T-helper 2 cell treated with Interferon-gamma antibody and Interleukin-4, amounts not matched to agents 5 μg/mL and 100 μg/mL, for 36 hours (primary cell): ENCODE data around the gene MRPL45.

ENCODE experiments used
- DNase-seq: peaks from one replicate; pipeline ENCODE4 v3.0.0; 2021; ENCODE audit warnings: low spot score
- H3K27ac Mint-ChIP-seq: one replicate; pipeline ENCODE4 v1.8.0; 2021; ENCODE audit warnings: mild to moderate bottlenecking, mixed read lengths
- H3K27me3 Mint-ChIP-seq: one replicate; pipeline ENCODE4 v1.8.0; 2021; ENCODE audit warnings: low read depth, mixed read lengths
- H3K36me3 Mint-ChIP-seq: one replicate; pipeline ENCODE4 v1.8.0; 2021; ENCODE audit warnings: low read depth, mixed read lengths
- H3K4me1 Mint-ChIP-seq: one replicate; pipeline ENCODE4 v1.8.0; 2021; ENCODE audit warnings: low read depth, mixed read lengths
- H3K4me3 Mint-ChIP-seq: one replicate; pipeline ENCODE4 v1.8.0; 2022; ENCODE audit warnings: mild to moderate bottlenecking, moderate library complexity, mixed read lengths
- H3K9me3 Mint-ChIP-seq: one replicate; pipeline ENCODE4 v1.8.0; 2021; ENCODE audit warnings: mixed read lengths

MRPL45 gene

GRCh38 chr17:38349097-38349730 is 52.2 kb downstream of the MRPL45 start:
- DNase-seq, result peak; percentile 76

GRCh38 chr17:38350035-38350434 is 53.1 kb downstream of the MRPL45 start:
- Mint-ChIP-seq H3K27me3 (peaks cover 2% of the 10 kb centered on the region), H3K36me3 (peaks cover 3% of the 10 kb centered on the region), H3K4me1 (peaks cover 30% of the 10 kb centered on the region), H3K27ac (no peak overlapping the region), H3K4me3 (no peak overlapping the region), H3K9me3 (no peaks in the 10 kb centered on the region)
- DNase-seq, result no peak

More at GRCh38 chr17:38349097-38349730, 52.2 kb downstream of the MRPL45 start:
- Mint-ChIP-seq H3K27me3 (peaks cover 2% of the 10 kb centered on the region), H3K4me3 (no peak overlapping the region), H3K36me3 (peaks cover 3% of the 10 kb centered on the region), H3K27ac (no peak overlapping the region), H3K9me3 (no peaks in the 10 kb centered on the region), H3K4me1 (peaks cover 22% of the 10 kb centered on the region)

DNA sequence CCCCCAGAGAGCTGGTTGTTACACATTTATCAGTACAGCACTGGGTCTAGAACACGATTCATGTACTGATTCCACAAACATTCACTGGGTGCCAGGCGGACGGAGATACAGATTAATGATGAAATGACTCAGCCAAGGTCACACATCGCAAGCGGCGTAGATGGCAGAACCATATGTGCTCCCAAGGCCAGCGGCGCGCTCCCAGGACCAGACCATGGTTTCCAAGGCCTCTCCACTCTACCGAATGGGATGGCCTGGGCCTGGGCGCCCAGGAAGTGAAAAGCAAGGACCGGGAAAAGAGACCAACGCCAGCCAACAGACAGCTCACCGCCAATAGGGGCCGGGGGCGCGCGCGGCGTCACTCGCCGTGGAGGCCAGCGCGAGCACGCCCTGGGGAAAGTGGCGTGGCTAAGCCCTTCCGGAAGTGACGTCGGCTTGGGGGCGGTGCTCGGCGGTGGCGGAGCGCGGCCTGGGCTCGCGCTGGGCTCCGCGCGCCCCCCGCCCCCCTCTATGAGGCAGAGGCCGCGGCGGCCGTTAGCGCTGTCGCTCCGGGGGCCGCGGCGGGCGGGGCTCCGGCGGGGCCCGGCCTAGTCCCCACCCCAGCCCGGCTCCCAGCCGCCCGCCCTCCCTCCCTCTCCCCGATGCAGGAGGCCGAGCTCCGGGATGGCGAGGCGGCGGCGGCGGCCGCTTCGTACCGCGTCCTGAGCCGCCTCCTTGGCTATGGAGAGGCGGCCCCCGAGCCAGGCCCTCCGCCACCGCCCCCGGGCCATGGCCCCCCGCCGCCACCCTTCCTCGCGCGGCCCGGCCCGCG is 54.6 kb downstream of the MRPL45 start, which contains the start of gene SOCS7:
SOCS7 (plus strand) TSS at position 433 of the 811 bp plus-strand sequence; CDS start at position 642, 209 bp downstream.
- DNase-seq, result peak; percentile 90
- no peaks in the 10 kb centered on the region for H3K9me3 Mint-ChIP-seq
- peak within 1 kb of the TSS; percentile 97 for H3K27ac Mint-ChIP-seq
- peaks cover 3% of the 10 kb centered on the region for H3K36me3 Mint-ChIP-seq
- no peaks in the 10 kb centered on the region for H3K27me3 Mint-ChIP-seq
- peaks cover 36% of the 10 kb centered on the region for H3K4me1 Mint-ChIP-seq
- H3K4me3 Mint-ChIP-seq, result peak within 1 kb of the TSS; percentile 91

DNA sequence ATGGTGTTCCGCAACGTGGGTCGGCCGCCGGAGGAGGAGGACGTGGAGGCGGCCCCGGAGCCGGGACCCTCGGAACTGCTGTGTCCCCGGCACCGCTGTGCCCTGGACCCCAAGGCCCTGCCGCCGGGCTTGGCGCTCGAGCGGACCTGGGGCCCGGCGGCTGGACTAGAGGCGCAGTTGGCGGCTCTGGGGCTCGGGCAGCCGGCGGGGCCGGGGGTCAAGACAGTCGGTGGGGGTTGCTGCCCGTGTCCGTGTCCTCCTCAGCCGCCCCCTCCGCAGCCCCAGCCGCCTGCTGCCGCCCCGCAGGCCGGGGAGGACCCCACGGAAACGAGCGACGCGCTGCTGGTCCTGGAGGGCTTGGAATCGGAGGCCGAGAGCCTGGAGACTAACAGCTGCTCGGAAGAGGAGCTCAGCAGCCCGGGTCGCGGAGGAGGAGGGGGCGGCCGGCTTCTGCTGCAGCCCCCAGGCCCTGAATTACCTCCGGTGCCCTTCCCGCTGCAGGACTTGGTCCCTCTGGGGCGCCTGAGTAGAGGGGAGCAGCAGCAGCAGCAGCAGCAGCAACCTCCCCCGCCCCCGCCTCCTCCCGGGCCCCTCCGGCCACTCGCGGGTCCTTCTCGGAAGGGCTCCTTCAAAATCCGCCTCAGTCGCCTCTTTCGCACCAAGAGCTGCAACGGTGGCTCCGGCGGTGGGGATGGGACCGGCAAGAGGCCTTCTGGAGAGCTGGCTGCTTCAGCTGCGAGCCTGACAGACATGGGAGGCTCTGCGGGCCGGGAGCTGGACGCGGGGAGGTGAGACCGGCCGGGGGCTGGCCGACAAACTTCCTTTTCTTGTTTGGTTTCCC is 55.5 kb downstream of the MRPL45 start:
- H3K36me3 Mint-ChIP-seq, result peaks cover 7% of the 10 kb centered on the region

GRCh38 chr17:38353086-38353604 is 56.2 kb downstream of the MRPL45 start:
- DNase-seq, result no peak
- Mint-ChIP-seq H3K36me3 (peaks cover 9% of the 10 kb centered on the region), H3K27me3 (no peaks in the 10 kb centered on the region), H3K9me3 (no peaks in the 10 kb centered on the region), H3K4me1 (peaks cover 44% of the 10 kb centered on the region), H3K4me3 (peak overlapping the region; percentile 73), H3K27ac (peak overlapping the region; percentile 15)

More for the DNA sequence above, 55.5 kb downstream of the MRPL45 start:
- DNase-seq, result peak; percentile 13
- H3K27me3 Mint-ChIP-seq, result no peaks in the 10 kb centered on the region
- peak overlapping the region; percentile 73 for H3K4me3 Mint-ChIP-seq
- H3K9me3 Mint-ChIP-seq, result no peaks in the 10 kb centered on the region
- peaks cover 43% of the 10 kb centered on the region for H3K4me1 Mint-ChIP-seq
- H3K27ac Mint-ChIP-seq, result peak overlapping the region; percentile 15

DNA sequence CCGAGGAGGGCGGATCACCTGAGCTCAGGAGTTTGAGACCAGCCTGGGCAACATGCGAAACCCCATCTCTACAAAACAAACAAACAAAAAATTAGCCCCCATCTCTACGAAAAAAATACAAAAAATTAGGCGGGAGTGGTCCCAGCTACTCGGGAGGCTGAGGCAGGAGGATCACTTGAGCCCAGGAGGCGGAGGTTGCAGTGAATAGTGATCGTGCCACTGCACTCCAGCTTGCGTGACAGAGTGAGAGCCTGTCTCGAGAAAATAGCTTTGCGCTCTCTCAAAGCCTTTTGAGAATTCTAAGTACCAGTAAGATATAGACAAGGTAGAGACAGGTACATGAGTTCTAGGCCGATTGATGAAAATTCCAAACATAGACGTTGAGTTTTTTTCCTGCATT is 56.7 kb downstream of the MRPL45 start:
- no peak for DNase-seq
- Mint-ChIP-seq H3K27ac (peak overlapping the region; percentile 24), H3K4me1 (peaks cover 44% of the 10 kb centered on the region), H3K36me3 (peaks cover 9% of the 10 kb centered on the region), H3K27me3 (no peaks in the 10 kb centered on the region), H3K9me3 (no peaks in the 10 kb centered on the region), H3K4me3 (peak overlapping the region; percentile 73)

DNA sequence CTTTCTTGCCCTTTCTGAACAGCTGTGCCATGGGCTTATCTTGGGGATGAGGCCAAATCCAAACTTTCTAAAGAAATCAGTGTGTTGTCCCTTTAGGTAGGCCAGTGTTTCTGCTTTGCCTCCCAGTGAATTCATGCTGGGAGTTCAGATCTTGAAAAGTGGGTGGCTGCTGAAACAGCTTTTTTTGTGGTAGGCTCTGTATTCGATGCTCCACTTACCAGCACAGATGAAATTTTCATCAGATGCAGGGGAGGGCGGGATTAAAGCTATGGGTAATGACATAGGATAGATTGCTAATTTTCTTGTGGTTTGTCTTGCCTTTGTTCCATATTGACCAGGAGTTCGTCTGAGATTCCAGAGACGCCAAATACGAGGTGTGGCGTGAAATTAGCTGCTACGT is 57.5 kb downstream of the MRPL45 start:
- no peak for DNase-seq
- Mint-ChIP-seq H3K27ac (no peak overlapping the region), H3K4me3 (no peak overlapping the region), H3K9me3 (no peaks in the 10 kb centered on the region), H3K36me3 (peaks cover 9% of the 10 kb centered on the region), H3K27me3 (no peaks in the 10 kb centered on the region), H3K4me1 (peaks cover 41% of the 10 kb centered on the region)

GRCh38 chr17:38355251-38355650 is 58.3 kb downstream of the MRPL45 start:
- Mint-ChIP-seq H3K27ac (no peak overlapping the region), H3K9me3 (no peaks in the 10 kb centered on the region), H3K36me3 (peaks cover 9% of the 10 kb centered on the region), H3K4me1 (peaks cover 41% of the 10 kb centered on the region), H3K27me3 (no peaks in the 10 kb centered on the region), H3K4me3 (no peak overlapping the region)
- no peak for DNase-seq

DNA sequence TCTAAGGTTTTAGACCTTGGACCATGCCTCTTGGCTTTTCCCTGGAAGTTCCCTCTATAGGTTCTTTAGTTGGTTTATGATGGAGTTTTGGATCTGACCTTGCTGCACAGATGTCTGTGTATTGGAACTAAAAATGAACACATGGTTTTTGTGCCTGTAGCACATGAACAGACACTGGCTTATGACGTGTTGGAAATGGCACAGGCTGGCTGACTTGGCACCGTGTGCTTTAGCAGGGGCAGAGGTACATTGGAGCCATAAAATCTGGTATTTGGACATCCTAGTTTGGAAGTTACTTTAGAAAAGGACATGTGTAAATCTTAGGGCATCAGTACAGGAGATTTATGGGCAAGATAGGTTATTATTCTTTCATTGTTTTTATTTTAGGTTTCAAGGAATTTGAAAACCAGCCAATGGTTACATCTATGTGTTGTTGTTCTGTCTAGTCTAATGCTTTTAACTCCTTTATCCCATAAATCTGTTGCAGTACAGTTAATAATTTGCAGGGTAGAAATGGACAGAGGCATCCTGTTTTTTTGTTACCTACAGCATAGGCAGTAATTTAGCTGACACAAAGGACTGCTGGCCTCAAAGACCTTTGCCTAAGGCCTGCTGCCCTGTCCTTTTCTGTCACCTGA is 60.6 kb downstream of the MRPL45 start:
- H3K27ac Mint-ChIP-seq, result no peak overlapping the region
- no peaks in the 10 kb centered on the region for H3K27me3 Mint-ChIP-seq
- H3K4me1 Mint-ChIP-seq, result peaks cover 35% of the 10 kb centered on the region
- H3K9me3 Mint-ChIP-seq, result no peaks in the 10 kb centered on the region
- no peak for DNase-seq
- H3K36me3 Mint-ChIP-seq, result peaks cover 11% of the 10 kb centered on the region
- H3K4me3 Mint-ChIP-seq, result no peak overlapping the region

- no peaks in the 10 kb centered on the region for H3K9me3 Mint-ChIP-seq
- DNase-seq, result no peak
- H3K4me1 Mint-ChIP-seq, result peaks cover 26% of the 10 kb centered on the region
- peaks cover 10% of the 10 kb centered on the region for H3K36me3 Mint-ChIP-seq
- H3K27ac Mint-ChIP-seq, result no peak overlapping the region
- no peaks in the 10 kb centered on the region for H3K27me3 Mint-ChIP-seq
- no peak overlapping the region for H3K4me3 Mint-ChIP-seq
These were observed 61.9 kb downstream of the MRPL45 start for GRCh38 chr17:38358586-38359513.

- Mint-ChIP-seq H3K9me3 (no peaks in the 10 kb centered on the region), H3K36me3 (peaks cover 9% of the 10 kb centered on the region), H3K4me3 (no peak overlapping the region), H3K27me3 (no peaks in the 10 kb centered on the region), H3K27ac (no peak overlapping the region), H3K4me1 (peaks cover 6% of the 10 kb centered on the region)
- DNase-seq, result no peak
These were observed 64.9 kb downstream of the MRPL45 start for GRCh38 chr17:38361694-38362465.

DNA sequence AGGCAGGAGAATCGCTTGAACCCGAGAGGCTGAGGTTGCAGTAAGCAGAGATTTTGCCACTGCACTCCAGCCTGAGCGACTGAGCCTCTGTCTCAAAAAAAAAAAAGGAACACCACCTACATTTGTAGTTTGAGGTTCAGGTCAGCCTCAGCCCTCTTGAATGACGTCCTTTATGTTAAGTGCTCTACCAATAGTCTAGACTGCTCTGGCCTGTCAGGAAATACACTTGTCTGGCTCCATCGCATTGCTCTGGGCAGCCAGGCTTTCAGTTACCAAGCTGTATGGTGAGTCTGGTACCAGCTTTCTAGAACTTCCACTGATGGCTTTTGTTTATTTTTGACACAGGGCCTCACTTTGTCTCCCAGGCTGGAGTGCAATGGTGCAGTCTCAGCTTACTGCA is 66.0 kb downstream of the MRPL45 start:
- no peak overlapping the region for H3K4me3 Mint-ChIP-seq
- H3K27me3 Mint-ChIP-seq, result no peaks in the 10 kb centered on the region
- peaks cover 3% of the 10 kb centered on the region for H3K36me3 Mint-ChIP-seq
- no peak for DNase-seq
- no peaks in the 10 kb centered on the region for H3K4me1 Mint-ChIP-seq
- H3K27ac Mint-ChIP-seq, result no peak overlapping the region
- H3K9me3 Mint-ChIP-seq, result no peaks in the 10 kb centered on the region
